Measurements from ENCODE around the gene PPP1R3C.

DNA sequence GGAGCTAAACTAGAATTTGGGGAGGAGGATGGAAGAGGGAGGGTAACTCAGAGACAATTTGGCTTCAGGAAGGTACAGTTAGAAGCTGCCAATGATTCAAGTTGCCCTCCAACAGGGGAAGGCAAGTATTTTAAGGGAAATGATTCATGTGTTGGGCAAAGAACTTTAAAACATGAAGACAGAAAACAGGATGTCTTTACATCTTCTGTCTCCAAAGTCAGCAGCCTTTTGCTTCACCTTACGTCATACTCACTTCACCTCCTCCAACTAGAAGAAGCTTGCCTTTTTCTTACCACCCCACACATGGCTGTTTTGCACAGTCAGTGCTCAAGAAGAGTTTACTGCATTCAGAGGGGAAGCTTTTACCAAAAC is 36.1 kb downstream of the PPP1R3C start:
- TF ChIP-seq EP300 (IDR thresholded peaks at IDR 0.05), result no peak
- TF ChIP-seq, protein P1, sequence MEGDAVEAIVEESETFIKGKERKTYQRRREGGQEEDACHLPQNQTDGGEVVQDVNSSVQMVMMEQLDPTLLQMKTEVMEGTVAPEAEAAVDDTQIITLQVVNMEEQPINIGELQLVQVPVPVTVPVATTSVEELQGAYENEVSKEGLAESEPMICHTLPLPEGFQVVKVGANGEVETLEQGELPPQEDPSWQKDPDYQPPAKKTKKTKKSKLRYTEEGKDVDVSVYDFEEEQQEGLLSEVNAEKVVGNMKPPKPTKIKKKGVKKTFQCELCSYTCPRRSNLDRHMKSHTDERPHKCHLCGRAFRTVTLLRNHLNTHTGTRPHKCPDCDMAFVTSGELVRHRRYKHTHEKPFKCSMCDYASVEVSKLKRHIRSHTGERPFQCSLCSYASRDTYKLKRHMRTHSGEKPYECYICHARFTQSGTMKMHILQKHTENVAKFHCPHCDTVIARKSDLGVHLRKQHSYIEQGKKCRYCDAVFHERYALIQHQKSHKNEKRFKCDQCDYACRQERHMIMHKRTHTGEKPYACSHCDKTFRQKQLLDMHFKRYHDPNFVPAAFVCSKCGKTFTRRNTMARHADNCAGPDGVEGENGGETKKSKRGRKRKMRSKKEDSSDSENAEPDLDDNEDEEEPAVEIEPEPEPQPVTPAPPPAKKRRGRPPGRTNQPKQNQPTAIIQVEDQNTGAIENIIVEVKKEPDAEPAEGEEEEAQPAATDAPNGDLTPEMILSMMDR (IDR thresholded peaks at IDR 0.05), result no peak
